GM12873 (cell line): ENCODE measurements around the gene CD93.

Experiments
- CTCF ChIP-seq: IDR thresholded peaks from 2 replicates; pipeline ENCODE4 v1.5.1; 2012; ENCODE audit warnings: low read depth, mild to moderate bottlenecking, moderate library complexity, low read length, control low read depth; ENCODE audit not compliant: insufficient read depth; ENCODE audit errors: missing control alignments

CD93 gene

GRCh38 chr20:23042270-23042669 is 43.9 kb downstream of the CD93 start:
- TF ChIP-seq CTCF: no peak

DNA sequence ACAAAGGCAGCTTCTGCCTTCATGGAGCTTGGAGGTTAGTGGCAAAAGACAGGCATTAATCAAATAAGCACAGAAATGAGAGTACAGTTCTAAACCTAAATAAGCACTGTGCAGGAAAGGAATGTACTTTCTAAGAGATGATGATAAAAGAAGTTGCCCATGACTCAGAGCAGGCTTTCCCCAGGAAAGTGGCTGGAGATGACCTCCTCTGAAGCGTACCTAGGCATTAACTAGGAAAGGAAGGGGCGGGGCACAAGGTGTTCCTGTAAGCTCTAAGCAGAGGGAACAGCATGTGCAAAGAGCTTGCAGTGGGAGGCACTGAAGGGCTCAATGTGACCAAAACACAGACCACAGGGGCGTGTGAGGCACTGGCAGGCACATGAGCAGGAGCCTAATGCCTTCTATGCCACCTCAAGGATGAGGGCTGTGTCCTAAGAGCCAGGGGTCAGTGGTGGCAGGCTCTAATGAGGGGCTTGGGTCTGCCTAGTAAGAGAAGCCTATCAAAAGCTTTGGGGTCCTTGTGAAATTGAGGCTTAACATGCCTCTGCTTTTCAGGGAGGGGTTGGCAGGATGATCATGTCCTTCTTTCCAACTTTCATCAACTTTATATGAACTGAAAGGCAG is 46.1 kb downstream of the CD93 start:
- TF ChIP-seq CTCF: no peak

DNA sequence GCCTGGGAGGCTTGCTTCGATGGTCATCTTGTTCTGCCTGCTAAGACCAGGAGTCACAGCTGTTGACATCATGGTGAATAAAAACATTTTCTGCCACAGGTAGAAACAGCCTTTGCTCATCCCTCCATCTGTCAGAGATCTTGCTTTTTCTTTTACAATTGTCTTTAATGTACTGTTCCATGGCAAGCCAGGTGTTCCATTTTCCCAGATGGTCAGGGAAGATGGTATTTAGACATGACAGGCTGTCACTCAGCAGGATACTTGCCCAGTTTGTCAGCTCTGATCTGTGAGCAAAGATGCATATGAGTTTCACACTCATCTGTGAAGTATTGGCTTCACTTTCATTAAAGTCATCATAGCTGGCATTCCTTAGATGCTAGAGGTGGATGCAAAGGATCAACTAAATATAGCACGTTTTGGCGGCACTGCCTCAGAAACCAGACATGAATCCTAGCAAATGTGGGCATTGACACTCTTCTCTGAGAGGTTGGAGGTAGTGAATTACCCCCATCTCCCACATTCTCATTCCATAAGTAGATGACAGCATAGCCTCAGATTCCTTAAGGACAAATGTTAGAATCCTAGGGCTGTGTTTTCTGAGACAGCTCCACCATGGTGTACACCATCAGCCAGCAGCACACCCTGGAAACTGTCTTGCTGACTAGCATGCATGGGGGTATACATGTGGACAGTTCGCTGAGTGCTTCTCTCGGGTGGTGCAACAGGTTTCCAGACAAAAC is 46.8 kb downstream of the CD93 start:
- no peak for TF ChIP-seq CTCF

DNA sequence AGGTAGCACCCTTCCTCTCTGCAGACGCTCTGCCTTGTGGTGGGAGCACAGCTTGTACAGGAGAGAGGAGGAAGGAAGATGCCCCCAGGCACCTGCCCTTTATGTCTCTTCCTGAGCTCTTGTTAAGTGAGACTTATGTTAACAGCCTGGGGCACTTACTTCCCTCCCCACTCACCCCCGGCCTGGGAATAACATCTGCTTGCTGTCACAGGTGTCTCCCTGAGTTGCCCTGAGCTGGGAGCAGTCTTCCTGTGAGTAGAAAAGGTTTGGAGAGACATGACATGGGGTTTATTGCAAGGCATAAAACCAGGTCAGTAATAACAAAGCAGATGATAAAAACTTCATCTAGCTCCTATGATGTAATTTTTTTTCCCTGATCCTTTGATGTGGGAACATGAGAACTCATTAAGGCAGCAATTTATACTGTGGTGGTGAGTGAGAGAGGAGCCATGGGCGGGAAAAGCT is 49.1 kb downstream of the CD93 start:
- no peak for TF ChIP-seq CTCF

DNA sequence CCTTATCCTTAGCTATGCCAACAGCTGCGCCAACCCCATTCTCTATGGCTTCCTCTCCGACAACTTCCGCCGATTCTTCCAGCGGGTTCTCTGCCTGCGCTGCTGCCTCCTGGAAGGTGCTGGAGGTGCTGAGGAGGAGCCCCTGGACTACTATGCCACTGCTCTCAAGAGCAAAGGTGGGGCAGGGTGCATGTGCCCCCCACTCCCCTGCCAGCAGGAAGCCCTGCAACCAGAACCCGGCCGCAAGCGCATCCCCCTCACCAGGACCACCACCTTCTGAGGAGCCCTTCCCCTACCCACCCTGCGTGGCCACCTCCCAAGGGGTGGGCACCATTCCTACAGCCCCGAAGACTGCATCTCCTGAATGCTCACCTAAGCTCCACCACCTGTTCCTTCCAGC is 49.8 kb downstream of the CD93 start:
- TF ChIP-seq CTCF: no peak

DNA sequence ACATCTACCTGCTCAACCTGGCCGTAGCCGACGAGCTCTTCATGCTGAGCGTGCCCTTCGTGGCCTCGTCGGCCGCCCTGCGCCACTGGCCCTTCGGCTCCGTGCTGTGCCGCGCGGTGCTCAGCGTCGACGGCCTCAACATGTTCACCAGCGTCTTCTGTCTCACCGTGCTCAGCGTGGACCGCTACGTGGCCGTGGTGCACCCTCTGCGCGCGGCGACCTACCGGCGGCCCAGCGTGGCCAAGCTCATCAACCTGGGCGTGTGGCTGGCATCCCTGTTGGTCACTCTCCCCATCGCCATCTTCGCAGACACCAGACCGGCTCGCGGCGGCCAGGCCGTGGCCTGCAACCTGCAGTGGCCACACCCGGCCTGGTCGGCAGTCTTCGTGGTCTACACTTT is 50.4 kb downstream of the CD93 start:
- TF ChIP-seq CTCF: no peak

GRCh38 chr20:23034721-23035671 is 51.1 kb downstream of the CD93 start, which contains the start of gene SSTR4:
TSS of gene SSTR4 (plus strand) at chr20:23035312. CDS start at chr20:23035484, 172 bp downstream.
- TF ChIP-seq CTCF: no peak
